Skin of body (tissue), 2 donors: Measurements from ENCODE around the gene PREB. TPM values are rescaled to one million over a fixed set of nuclear protein-coding genes. Genes with fewer than 3 reads are reported as not detected.
"Not testable (repeated sequence)": the region's sequence is repeated elsewhere in the genome, so short reads cannot be mapped to it uniquely, and the experiment has no call there.

Experiments
- DNase-seq: peaks from one replicate; lab custom pipeline; 2025; lab: John Stamatoyannopoulos, UW
- total RNA-seq: library from RNA; depleted of rRNA; stranded (reverse); fragments of >200 nt; gene quantifications from one replicate; pipeline ENCODE4 v1.2.3, GENCODE V29; 2014

PREB gene
- 19.5 TPM for total RNA-seq

- peak; percentile 88 for DNase-seq
Observed at GRCh38 chr2:27133905-27134780, at the start of gene PREB. Gene PREB, minus strand, starts transcription at chr2:27134636. Its CDS starts 215 bp downstream, at chr2:27134421.

GRCh38 chr2:27184115-27184514 is 49.7 kb upstream of the PREB start:
- no peak for DNase-seq

- no peak for DNase-seq
Observed at GRCh38 chr2:27182346-27182745, 47.9 kb upstream of the PREB start.

- no peak for DNase-seq
Observed at GRCh38 chr2:27179344-27180000, 45.0 kb upstream of the PREB start.

- DNase-seq, result no peak
Observed at GRCh38 chr2:27178469-27178868, 44.0 kb upstream of the PREB start.

- DNase-seq, result no peak
Observed at GRCh38 chr2:27177441-27178351, 43.3 kb upstream of the PREB start.

GRCh38 chr2:27175781-27176180 is 41.3 kb upstream of the PREB start:
- DNase-seq, result not testable (repeated sequence)

- no peak for DNase-seq
Observed at GRCh38 chr2:27175330-27175729, 40.9 kb upstream of the PREB start.

- DNase-seq, result no peak
Observed at GRCh38 chr2:27174638-27175037, 40.2 kb upstream of the PREB start.

GRCh38 chr2:27171351-27171848 is 37.0 kb upstream of the PREB start:
- DNase-seq, result no peak

GRCh38 chr2:27170581-27171337 is 36.3 kb upstream of the PREB start:
- DNase-seq, result no peak

GRCh38 chr2:27164960-27165763 is 30.7 kb upstream of the PREB start:
- no peak for DNase-seq

GRCh38 chr2:27162151-27163121 is 28.0 kb upstream of the PREB start:
- DNase-seq, result no peak

GRCh38 chr2:27160191-27160590 is 25.8 kb upstream of the PREB start:
- DNase-seq, result no peak

GRCh38 chr2:27159271-27159670 is 24.8 kb upstream of the PREB start:
- DNase-seq, result no peak

GRCh38 chr2:27158468-27158867 is 24.0 kb upstream of the PREB start:
- DNase-seq, result no peak

- DNase-seq, result no peak
Observed at GRCh38 chr2:27155069-27155520, 20.7 kb upstream of the PREB start.

GRCh38 chr2:27154488-27154887 is 20.1 kb upstream of the PREB start:
- no peak for DNase-seq
